Forelimb muscle (tissue), 1 donor: Measurements from ENCODE around the gene LATS2. TPM values are rescaled to one million over a fixed set of nuclear protein-coding genes. Genes with fewer than 3 reads are reported as not detected.
A peak's percentile ranks its signal among the peaks of the same experiment; 100 is the strongest.

Experiments used
- DNase-seq: peaks from one replicate; pipeline ENCODE4 v3.0.0-alpha.2; 2013; ENCODE audit warnings: low read depth
- polyA plus RNA-seq: library from polyadenylated mRNA; unstranded; fragments of 120-200 nt; gene quantifications from one replicate; pipeline ENCODE4 v1.2.1, GENCODE V29; 2013; ENCODE audit not compliant: insufficient read length

Gene LATS2
- 14.4 TPM for polyA plus RNA-seq

- peak; percentile 75 for DNase-seq
These were observed at the start of gene LATS2 for GRCh38 chr13:21061029-21061763. LATS2 (minus strand) TSS chr13:21061586; CDS start chr13:21046026, 15,560 bp downstream.

GRCh38 chr13:21109168-21109567, 47.8 kb upstream of the LATS2 start:
- no peak for DNase-seq

DNA sequence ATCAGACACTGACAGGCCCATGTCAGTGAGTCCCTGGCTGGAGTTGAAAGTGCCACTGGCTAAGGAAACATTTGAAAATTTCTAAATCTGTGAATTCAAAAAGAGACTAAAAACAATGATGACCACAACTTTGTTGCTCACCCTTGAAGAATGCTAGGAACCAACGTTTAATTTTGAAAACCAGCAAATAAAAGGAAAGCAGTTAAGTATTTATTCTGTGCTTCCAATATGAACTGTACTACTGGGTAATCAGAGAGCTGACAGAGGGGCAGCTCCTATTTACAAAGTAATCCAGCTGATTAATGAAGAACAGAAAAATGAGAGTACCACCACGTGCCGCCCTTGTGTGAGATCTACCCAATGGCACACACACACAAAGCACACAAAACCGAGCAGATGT, 44.7 kb upstream of the LATS2 start:
- no peak for DNase-seq

DNA sequence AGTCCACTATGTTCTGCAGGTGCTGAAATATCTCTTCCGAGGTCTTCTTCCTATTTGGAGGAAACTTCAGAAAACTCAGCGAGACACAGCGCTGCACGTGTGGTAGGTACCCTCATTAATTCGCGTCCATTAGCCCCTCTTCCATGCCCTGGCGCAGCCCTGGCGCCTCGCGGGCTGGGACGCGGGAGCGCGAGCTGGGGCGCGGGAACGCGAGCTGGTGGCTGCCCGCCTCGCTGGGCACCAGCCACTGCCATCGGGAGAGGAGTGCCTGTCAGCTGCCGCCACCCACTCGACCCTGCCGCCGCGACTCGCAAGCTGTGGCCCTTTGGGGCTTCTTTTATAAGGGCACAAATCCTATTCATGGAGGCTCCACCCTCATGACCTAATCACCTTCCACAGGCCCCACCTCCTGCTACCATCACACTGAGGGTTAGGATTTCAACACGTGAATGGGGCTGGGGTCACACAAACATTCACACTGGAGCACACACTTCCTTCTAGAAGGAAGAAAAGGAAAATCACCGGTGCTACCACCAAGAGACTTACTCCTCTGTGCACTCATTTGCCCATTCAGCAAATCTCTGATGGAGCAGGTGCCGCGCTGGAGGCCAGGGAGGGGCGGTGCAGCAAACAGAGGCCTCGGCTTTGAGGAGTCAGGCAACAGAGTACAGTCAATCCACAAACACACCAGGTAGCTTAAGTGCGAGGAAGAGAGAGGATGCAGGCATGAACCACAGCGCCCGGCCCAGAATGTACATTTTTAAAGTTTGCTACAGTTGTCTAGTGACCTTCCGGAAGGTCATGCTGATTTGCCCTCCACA, 43.0 kb upstream of the LATS2 start:
- DNase-seq: no peak

DNA sequence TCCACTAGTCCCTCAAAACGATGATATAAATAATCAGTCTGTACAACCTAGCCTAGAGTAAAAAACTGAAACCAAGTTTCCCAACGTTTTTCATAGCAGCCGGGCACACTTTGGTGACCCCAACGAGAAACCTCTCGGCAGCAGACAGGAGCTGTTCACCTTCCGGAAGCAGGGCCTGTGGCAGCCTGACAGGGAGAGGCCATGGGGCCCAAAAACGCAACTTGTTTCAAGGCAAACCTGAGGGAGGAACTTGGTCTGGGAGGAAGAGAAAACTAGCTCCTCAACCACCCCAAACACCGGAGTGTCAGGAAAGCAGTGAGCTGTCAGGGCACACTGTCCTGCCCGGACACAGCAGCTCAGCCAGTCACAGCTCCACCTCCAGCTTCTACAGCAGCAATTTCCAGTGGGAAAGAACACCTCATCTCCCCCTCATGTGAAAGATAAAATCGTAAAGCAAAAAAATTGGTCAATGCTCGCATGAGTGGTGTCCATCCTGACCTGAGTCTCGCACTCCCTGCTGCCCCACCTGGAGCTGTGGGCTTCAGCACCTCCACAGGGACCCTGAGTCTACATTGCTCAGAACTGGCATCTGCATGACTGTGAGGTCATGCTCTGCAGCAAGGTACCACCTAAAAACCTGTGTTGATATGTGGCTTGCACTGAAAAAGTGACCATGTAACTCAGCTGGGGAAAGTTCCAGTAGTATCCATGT, 40.6 kb upstream of the LATS2 start:
- no peak for DNase-seq

DNA sequence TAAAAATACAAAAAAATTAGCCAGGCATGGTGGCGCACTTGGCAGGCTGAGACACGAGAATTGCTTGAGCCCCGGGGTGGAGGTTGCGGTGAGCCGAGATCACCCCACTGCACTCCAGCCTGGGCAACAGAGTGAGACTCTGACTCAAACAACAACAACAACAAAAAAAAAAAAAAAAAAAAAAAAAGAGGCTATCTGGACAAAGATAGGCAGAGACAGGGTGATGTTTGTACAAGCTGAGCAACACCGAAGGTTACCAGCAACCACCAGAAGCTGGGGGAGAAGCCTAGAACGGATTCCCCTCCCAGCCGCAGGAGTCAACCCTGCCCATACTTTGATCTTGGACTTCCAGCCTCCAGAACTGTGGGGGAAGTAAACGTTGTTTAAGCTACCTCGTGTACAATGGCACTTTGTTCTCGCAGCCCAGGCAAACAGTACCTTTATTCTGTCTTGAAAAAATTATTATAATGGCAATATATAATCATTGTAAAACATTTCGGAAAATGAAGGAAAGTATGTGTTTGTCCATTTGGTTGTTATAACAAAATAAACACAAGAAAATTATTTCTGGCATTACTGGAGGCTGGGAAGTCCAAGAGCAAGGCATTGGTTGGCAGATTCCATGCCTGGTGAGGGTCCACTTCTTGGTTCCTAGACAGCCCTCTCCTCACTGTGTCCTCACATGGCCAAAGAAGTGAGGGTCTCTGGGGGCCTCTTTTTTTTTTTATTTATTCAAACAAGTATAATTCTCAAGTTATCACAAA, 39.8 kb upstream of the LATS2 start:
- no peak for DNase-seq

DNA sequence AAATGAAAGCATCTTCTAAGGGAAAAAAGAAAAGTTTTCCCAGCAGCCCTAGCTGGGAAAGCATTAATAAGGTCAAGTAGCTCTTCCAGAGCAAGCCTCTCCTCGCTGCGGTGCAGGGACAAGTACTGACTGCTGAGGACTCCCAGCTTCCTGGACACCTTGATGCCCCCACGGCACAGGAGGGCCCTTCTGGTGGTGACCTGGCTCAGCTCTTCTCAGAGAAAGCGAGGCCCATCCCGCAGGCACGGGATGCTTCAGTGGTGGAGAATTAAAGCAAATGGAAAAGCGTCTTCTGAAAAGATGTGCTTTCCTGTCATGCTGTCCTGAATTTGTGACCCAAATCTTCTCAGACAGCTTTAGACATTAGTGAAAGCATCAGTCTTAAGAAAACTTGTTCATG, 38.8 kb upstream of the LATS2 start:
- no peak for DNase-seq

GRCh38 chr13:21095311-21095710, 33.9 kb upstream of the LATS2 start:
- no peak for DNase-seq

GRCh38 chr13:21089830-21090229, 28.4 kb upstream of the LATS2 start:
- DNase-seq: no peak

DNA sequence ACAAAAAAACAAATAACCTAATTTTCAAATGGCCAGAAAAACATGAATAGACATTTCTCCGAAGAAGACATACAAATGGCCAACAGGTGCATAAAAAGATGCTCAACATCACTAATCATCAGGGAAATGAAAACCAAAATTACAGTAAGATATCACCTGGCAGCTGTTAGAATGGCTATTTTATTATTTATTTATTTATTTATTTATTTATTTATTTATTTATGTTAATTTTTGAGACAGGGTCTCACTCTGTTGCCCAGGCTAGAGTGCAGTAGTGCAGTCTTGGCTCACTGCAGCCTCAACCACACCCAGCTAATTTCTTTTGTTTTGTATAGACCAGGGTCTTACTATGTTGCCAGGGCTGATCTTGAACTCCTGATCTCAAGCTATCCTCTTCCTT, 27.1 kb upstream of the LATS2 start:
- DNase-seq: no peak

- DNase-seq: no peak
These were observed 25.5 kb upstream of the LATS2 start for GRCh38 chr13:21086929-21087328.

DNA sequence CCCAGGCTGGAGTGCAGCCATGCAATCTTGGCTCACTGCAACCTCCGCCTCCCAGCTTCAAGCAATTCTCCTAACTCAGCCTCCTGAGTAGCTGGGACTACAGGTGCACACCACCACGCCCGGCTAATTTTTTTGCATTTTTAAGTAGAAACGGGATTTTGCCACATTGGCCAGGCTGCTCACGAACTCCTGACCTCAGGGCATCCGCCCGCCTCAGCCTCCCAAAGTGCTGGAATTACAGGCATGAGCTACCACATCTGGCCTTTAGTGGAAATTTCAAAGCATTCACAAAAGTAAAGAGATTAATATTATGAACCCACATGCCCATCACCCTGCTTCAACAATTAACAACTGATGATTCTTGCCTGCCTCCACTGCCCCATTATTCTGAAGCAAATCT, 20.5 kb upstream of the LATS2 start:
- no peak for DNase-seq

GRCh38 chr13:21080593-21080891, 19.2 kb upstream of the LATS2 start:
- no peak for DNase-seq

DNA sequence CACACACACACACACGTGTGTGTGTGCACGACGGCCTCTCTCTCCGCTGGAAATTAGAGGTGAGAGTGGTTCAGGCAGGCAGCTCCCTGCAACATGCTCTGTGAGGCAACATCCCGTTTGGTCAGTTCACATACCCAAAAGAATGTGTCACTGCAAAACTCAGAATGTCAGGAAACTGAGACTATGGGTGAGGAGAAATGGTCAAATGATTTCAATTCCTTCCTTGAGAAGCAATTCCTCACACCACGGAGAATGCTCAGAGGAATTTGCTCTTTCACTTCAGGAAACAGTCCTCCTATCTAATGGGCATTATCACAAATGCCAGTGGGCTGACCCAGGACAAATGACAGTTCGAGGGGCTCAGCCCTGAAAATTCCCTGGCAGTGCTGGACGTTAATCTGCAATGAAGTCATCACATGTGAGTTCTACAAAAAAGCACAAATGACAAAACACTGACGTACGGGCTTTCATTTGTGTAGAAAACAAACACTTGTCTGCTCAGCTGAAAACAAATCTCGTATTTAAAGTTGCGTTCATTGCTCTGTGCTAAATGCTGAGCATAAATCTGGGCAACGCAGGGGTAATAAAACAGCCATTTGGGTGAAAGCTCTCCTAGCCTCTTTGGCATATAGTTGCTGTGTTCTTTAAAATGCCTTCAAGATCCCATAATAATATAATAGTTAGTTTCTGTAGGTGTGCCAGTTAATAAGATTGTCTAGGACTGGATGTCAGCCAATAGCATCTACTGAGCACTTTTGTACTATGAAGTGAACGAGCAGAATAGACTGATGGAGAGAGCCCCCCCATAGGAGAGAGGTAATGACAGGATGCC, 18.6 kb upstream of the LATS2 start:
- no peak for DNase-seq

DNA sequence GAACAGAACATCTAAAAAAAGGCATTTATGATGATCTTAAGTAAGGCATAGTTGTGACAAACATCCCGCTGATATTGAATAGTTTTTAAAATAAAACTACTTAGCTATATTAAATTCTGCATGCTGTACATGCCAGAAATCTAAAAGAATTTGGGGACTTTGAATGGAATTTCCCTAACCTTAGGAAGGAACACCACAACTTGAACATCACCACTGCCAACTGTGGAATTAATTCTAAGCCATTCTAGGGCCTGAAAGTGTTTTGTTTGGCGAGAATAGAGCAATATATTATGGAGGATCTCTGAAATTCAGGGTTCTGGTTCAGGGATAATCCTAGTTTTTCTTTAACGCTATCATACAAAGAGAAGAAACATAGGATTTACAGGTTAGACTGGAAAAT, 17.8 kb upstream of the LATS2 start:
- no peak for DNase-seq

- no peak for DNase-seq
These were observed 17.1 kb upstream of the LATS2 start for GRCh38 chr13:21078501-21078900.

DNA sequence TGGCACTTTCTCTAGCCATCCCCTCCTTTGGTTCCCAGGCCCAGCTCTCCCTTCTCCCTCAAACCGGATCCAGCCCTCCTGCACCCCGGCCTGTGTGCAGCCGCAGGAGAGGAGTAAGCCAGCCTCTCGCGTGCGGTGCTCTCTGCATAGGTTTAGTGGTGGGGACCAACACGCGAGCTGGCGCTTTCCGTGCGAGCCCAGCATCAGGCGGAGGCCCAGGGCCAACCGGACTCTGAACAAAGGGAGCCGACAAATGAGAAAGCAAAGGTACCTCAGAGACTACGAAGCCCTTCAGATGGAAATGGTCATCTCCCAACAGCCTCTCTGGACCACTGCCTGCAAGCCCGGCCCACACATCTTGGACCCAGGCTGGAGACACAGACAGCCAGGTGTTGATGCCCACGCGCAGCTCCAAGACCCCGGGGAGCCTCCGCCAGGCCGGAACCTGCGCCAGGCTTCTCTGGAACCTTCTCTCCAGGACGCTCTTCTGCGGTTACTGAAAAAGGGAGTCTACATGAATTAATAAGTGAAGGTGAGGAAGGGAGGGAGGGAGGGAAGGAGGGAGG, 16.5 kb upstream of the LATS2 start:
- no peak for DNase-seq

DNA sequence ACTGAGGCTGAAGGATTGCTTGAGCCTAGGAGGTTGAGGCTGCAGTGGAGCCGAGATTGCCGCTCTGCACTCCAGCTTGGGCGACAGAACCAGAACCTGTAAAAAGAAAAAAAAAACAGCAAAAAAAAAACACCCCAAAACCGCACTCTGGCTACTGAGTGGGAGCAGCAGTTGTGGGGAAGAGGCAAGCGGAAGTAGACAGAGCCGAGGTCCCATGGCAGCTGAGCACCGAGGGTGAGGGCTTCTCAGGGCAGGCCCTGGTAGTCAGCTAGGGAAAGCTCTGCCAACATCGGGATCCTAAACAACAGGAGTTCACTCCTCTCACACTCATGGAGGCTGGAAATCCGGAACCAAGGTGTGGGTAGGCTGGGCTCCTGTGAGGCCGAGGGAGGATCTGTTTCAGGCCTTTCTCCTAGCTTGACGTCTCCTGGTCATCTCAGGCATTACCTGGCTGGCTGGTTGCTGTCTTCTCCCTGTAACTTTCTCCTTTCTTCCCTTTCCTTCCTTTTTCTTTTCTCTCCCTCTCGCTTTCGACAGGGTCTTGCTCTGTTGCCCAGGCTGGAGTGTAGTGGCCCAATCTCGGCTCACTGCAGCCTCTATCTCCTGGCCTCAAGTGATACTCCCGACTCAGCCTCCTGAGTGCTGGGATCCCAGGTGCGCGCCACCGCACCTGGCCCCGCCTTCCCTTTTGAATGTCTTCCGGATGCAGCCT, 15.8 kb upstream of the LATS2 start:
- DNase-seq: no peak

DNA sequence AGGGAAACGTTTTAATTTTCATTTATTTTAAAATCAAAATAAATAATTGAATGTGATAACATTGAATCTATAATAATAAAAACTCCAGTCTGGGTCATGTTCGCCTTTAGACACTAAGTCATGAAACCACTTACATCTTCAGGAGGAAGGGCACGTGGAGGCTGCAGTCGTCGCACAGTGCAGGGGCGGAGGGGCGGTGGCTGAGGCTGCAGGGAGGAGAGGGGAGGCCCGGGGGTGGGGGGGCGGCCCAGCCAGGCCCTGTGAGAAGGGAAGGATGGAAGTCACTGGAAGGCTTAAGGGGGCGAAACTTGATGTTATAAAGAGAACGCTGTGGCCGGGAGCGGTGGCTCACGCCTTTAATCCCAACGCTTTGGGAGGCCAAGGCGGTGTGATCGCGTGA, 14.9 kb upstream of the LATS2 start:
- no peak for DNase-seq
